ENCODE results near the gene EIF2AK2. TPM values are rescaled to one million over a fixed set of nuclear protein-coding genes. Genes with fewer than 3 reads are reported as not detected.
A peak's percentile ranks its signal among the peaks of the same experiment; 100 is the strongest.

Gene EIF2AK2
- total and polyA plus RNA-seq, 8 donors, result 4.7 to 55.3 (median 11.4) TPM

- intact Hi-C loops (cut with DNase I; ENCODE audit: low total_unique reads), result no loop called here
- Histone ChIP-seq H3K9me3 (no peaks in the 10 kb centered on the region), H3K4me3 (no peak overlapping the region), H3K4me1 (peaks cover 10 to 55% (median 37%) of the 10 kb centered on the region in 4 donors), H3K36me3 (peaks cover 0 to 20% (median 4%) of the 10 kb centered on the region in 4 donors), H3K27ac (no peak overlapping the region), H3K27me3 (no peaks in the 10 kb centered on the region)
- no peak for DNase-seq
- 89 to 98% (median 90%) methylated on average over 5 of the region's 5 CpGs for WGBS, 5 donors
- TF ChIP-seq POLR2AphosphoS5 (IDR thresholded peaks at IDR 0.05) (no peak), CTCF (IDR thresholded peaks at IDR 0.05) (no peak), POLR2A (IDR thresholded peaks at IDR 0.05) (no peak), EP300 (IDR thresholded peaks at IDR 0.05) (no peak)
Observed at GRCh38 chr2:37153224-37153623, 3.6 kb downstream of the EIF2AK2 start.

DNA sequence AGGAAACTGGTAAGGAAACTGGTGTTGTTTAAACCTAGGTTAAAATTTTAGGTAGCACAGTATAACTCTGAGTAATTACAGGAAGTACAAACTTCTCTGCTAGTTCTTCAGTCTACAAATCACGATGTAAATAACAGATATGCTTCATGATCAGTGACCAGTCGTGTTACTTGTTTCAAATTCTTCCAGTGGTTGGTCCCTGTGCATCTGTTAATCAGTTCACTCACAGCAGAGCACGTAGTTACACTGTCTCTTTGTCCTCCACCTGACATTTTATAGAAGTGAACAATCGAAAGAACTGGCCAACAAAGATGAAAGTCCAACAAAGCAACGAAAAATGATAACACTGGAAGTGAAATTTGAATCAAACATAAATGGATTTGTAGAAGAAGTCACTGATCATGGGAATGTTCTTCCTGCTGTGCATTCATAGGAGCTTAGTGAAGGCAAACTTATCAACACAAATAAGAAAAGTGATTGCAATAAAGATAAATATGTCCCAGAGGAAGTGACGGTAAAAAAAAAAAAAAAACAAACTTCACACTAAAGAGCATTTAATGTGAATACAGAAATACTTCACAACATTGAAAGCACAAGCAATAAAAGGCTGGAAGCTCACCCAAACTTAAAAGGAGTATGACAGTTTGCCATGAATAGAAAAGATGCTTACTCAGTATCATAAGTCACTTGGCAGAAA lies 7.0 kb downstream of the EIF2AK2 start:
- intact Hi-C loops (cut with DNase I; ENCODE audit: low total_unique reads), result no loop called here

DNA sequence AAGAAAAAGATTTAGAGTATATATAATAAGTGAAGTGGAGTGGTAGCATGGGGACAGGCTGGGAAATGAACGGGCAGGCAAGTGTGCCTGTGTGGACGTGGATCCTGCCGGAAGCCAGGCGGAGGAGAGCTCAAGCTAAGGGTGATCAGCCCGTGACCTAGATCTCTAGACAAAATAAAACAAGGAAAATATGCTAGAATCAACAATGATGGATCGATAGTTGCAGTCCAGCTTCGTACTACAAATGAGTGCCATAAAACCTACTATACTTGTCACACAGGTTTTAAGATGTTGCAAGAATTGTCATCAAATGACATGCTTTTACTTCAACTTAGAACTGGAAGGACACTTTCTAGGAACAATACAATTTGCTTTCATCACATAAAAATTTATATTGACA lies 8.5 kb downstream of the EIF2AK2 start:
- intact Hi-C loops (cut with DNase I; ENCODE audit: low total_unique reads), result no loop called here
- H3K4me1 ChIP-seq, result peaks cover 0 to 27% (median 12%) of the 10 kb centered on the region in 4 donors
- H3K27ac ChIP-seq, result no peak overlapping the region
- peak in 1 of 2 donors; percentile 21 for DNase-seq
- peaks cover 29 to 69% (median 53%) of the 10 kb centered on the region in 4 donors for H3K36me3 ChIP-seq
- H3K27me3 ChIP-seq, result no peaks in the 10 kb centered on the region
- WGBS, 5 donors, result 84 to 97% (median 95%) methylated on average over 7 of the region's 7 CpGs
- no peak overlapping the region for H3K4me3 ChIP-seq
- TF ChIP-seq POLR2A (IDR thresholded peaks at IDR 0.05) (no peak), POLR2AphosphoS5 (IDR thresholded peaks at IDR 0.05) (no peak), EP300 (IDR thresholded peaks at IDR 0.05) (no peak), CTCF (IDR thresholded peaks at IDR 0.05) (no peak)
- H3K9me3 ChIP-seq, result no peaks in the 10 kb centered on the region

More for the DNA sequence above, 7.0 kb downstream of the EIF2AK2 start:
- 16 to 32% (median 30%) methylated on average over 6 of the region's 6 CpGs for WGBS, 5 donors
- Histone ChIP-seq H3K4me3 (no peak overlapping the region), H3K36me3 (peaks cover 21 to 54% (median 39%) of the 10 kb centered on the region in 4 donors), H3K4me1 (peaks cover 0 to 32% (median 17%) of the 10 kb centered on the region in 4 donors), H3K9me3 (no peaks in the 10 kb centered on the region), H3K27me3 (no peaks in the 10 kb centered on the region), H3K27ac (no peak overlapping the region)
- DNase-seq, result peak in 1 of 2 donors; percentile 41
- TF ChIP-seq EP300 (IDR thresholded peaks at IDR 0.05), result no peak
- no peak for TF ChIP-seq POLR2A (IDR thresholded peaks at IDR 0.05)
- no peak for TF ChIP-seq POLR2AphosphoS5 (IDR thresholded peaks at IDR 0.05)
- no peak for TF ChIP-seq CTCF (IDR thresholded peaks at IDR 0.05)

- H3K27ac ChIP-seq, result no peak overlapping the region
- DNase-seq, result no peak
- no peaks in the 10 kb centered on the region for H3K9me3 ChIP-seq
- no peak overlapping the region for H3K4me3 ChIP-seq
- no peak for TF ChIP-seq POLR2A (IDR thresholded peaks at IDR 0.05)
- no peak for TF ChIP-seq POLR2AphosphoS5 (IDR thresholded peaks at IDR 0.05)
- no peak for TF ChIP-seq EP300 (IDR thresholded peaks at IDR 0.05)
- peaks cover 33 to 81% (median 75%) of the 10 kb centered on the region in 4 donors for H3K36me3 ChIP-seq
- peaks cover 0 to 17% (median 8%) of the 10 kb centered on the region in 4 donors for H3K4me1 ChIP-seq
- H3K27me3 ChIP-seq, result no peaks in the 10 kb centered on the region
- intact Hi-C loops (cut with DNase I; ENCODE audit: low total_unique reads), result no loop called here
- WGBS, 5 donors, result 93 to 99% (median 97%) methylated on average over 2 of the region's 2 CpGs
Observed at GRCh38 chr2:37146062-37146461, 10.7 kb downstream of the EIF2AK2 start.

- Histone ChIP-seq H3K27me3 (no peaks in the 10 kb centered on the region), H3K9me3 (no peaks in the 10 kb centered on the region), H3K4me1 (no peaks in the 10 kb centered on the region), H3K36me3 (peaks cover 50 to 100% (median 96%) of the 10 kb centered on the region in 4 donors), H3K4me3 (no peak overlapping the region), H3K27ac (no peak overlapping the region)
- no peak for TF ChIP-seq CTCF (IDR thresholded peaks at IDR 0.05)
- no peak for TF ChIP-seq POLR2AphosphoS5 (IDR thresholded peaks at IDR 0.05)
- DNase-seq, result no peak
- whole genome bisulfite sequencing, 5 donors, result 83 to 98% (median 95%) methylated on average over 1 of the region's 1 CpG
- intact Hi-C loops (cut with DNase I; ENCODE audit: low total_unique reads), result no loop called here
Observed at GRCh38 chr2:37143974-37144373, 12.8 kb downstream of the EIF2AK2 start.

Measured in stomach (tissue), 9 donors.